HepG2 (cell line): ENCODE measurements around the gene ANKRD52. TPM values are rescaled to one million over a fixed set of nuclear protein-coding genes. Genes with fewer than 3 reads are reported as not detected.
A peak's percentile ranks its signal among the peaks of the same experiment; 100 is the strongest.

Experiments
- DMAP1 ChIP-seq: IDR thresholded peaks from 2 replicates; pipeline ENCODE4 v1.6.1; 2016
- EZH2 ChIP-seq: conservative IDR thresholded peaks from 2 replicates; pipeline ENCODE4 v1.6.1; 2012; ENCODE audit warnings: mild to moderate bottlenecking, low read depth, low read length, moderate library complexity
- KAT7 ChIP-seq: IDR thresholded peaks from 2 replicates; pipeline ENCODE4 v1.6.1; 2018; ENCODE audit warnings: borderline replicate concordance, missing compliant biosample characterization
- NPAS2 ChIP-seq: sonication (generic); formaldehyde crosslinking; IDR thresholded peaks from 2 replicates; pipeline ENCODE4 v1.8.0; 2022; ENCODE audit warnings: mild to moderate bottlenecking, missing genetic modification reagents, borderline replicate concordance
- PHF20 ChIP-seq: sonication (generic); formaldehyde crosslinking; IDR thresholded peaks from 2 replicates; pipeline ENCODE4 v1.5.0; 2020; ENCODE audit warnings: mild to moderate bottlenecking, missing genetic modification reagents
- RBFOX2 ChIP-seq: fragments of 200-400 bp; formaldehyde crosslinking; IDR thresholded peaks from 2 replicates; pipeline ENCODE4 v1.6.1; 2017; ENCODE audit warnings: low read depth, mild to moderate bottlenecking, low read length
- ZFP90 ChIP-seq: sonication (generic); formaldehyde crosslinking; IDR thresholded peaks from 2 replicates; pipeline ENCODE4 v1.8.0; 2022; ENCODE audit warnings: missing genetic modification reagents, mild to moderate bottlenecking, inconsistent platforms, borderline replicate concordance
- ZHX2 ChIP-seq, 2 experiments: sonication (generic) in 1 of 2; formaldehyde crosslinking in 1 of 2; IDR thresholded peaks; 2 replicates each; pipeline versions ENCODE4 v1.6.1 to v1.9.0; 2014 to 2022; ENCODE audit warnings: antibody characterized with exemption in 1 of 2, borderline replicate concordance in 1 of 2, inconsistent platforms in 1 of 2, low read depth in 1 of 2, missing genetic modification reagents in 1 of 2
- ZMAT5 ChIP-seq: sonication (generic); formaldehyde crosslinking; IDR thresholded peaks from 2 replicates; pipeline ENCODE4 v1.5.0; 2020; ENCODE audit warnings: mild to moderate bottlenecking, low read depth, missing genetic modification reagents, borderline replicate concordance
- ZNF446 ChIP-seq: sonication (generic); formaldehyde crosslinking; IDR thresholded peaks from 2 replicates; pipeline ENCODE4 v1.5.0; 2020; ENCODE audit warnings: mild to moderate bottlenecking, missing genetic modification reagents
- ZNF513 ChIP-seq: sonication (generic); formaldehyde crosslinking; conservative IDR thresholded peaks from 2 replicates; pipeline ENCODE4 v1.5.0; 2020; ENCODE audit warnings: missing genetic modification reagents
- ZNF768 ChIP-seq: sonication (generic); formaldehyde crosslinking; IDR thresholded peaks from 2 replicates; pipeline ENCODE4 v1.4.0; 2020; ENCODE audit warnings: missing genetic modification reagents
- ZNF777 ChIP-seq: sonication (generic); formaldehyde crosslinking; IDR thresholded peaks from 2 replicates; pipeline ENCODE4 v1.4.0; 2020; ENCODE audit warnings: missing genetic modification reagents
- polyA plus RNA-seq, 8 experiments: library from polyadenylated mRNA; depleted of rRNA in 3 of 8; stranded (reverse) in 7 of 8; unstranded in 1 of 8; fragments of >200 nt; fragmentation: Illumina TruSeq in 4 of 8; extraction: Trizol in 4 of 8; gene quantifications; 2 replicates each; pipeline versions ENCODE4 v1.2.1 to v1.2.3, GENCODE V29; 2011 to 2016; ENCODE audit warnings: low read depth in 4 of 8, missing spikeins in 1 of 8, mixed read lengths in 1 of 8; ENCODE audit not compliant: insufficient read depth in 1 of 8
- total RNA-seq, 5 experiments: library from RNA; depleted of rRNA; stranded (reverse); fragments of >200 nt; fragmentation: Illumina TruSeq; extraction: Trizol; gene quantifications; 2 replicates each; pipeline ENCODE4 v1.2.3, GENCODE V29; 2016; ENCODE audit warnings: low read depth in 1 of 5
- TF ChIP-seq, protein P1 (sequence below): sonication (generic); formaldehyde crosslinking; conservative IDR thresholded peaks from 2 replicates; pipeline ENCODE4 v1.4.0; 2020; ENCODE audit warnings: missing genetic modification reagents
- TF ChIP-seq, protein P2 (sequence below): sonication (generic); formaldehyde crosslinking; IDR thresholded peaks from 2 replicates; pipeline ENCODE4 v1.5.0; 2020; ENCODE audit warnings: missing genetic modification reagents

Gene ANKRD52
- total and polyA plus RNA-seq, 2 of the 13 experiments (the other 11 are each of a cell fraction or from before 2014, with no cell fraction given): 7.8 to 9.2 TPM

GRCh38 chr12:56266693-56267442 is 8.7 kb upstream of the ANKRD52 start, which contains the start of gene COQ10A (continued):
- peak; percentile 52; the same call in 1 of the 2 replicates for TF ChIP-seq ZHX2 (IDR thresholded peaks at IDR 0.05; ENCODE audit: low read depth)
- TF ChIP-seq ZHX2 (CRISPR knock-in tag; IDR thresholded peaks at IDR 0.05; ENCODE audit: borderline replicate concordance): no peak
- no peak; the same call in 1 of the 2 replicates for TF ChIP-seq ZFP90 (CRISPR knock-in tag)
- TF ChIP-seq ZMAT5: no peak
- peak; percentile 57 for TF ChIP-seq DMAP1 (CRISPR knock-in tag)
- no peak for TF ChIP-seq ZNF513
- TF ChIP-seq, protein P1, sequence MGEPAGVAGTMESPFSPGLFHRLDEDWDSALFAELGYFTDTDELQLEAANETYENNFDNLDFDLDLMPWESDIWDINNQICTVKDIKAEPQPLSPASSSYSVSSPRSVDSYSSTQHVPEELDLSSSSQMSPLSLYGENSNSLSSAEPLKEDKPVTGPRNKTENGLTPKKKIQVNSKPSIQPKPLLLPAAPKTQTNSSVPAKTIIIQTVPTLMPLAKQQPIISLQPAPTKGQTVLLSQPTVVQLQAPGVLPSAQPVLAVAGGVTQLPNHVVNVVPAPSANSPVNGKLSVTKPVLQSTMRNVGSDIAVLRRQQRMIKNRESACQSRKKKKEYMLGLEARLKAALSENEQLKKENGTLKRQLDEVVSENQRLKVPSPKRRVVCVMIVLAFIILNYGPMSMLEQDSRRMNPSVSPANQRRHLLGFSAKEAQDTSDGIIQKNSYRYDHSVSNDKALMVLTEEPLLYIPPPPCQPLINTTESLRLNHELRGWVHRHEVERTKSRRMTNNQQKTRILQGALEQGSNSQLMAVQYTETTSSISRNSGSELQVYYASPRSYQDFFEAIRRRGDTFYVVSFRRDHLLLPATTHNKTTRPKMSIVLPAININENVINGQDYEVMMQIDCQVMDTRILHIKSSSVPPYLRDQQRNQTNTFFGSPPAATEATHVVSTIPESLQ (CRISPR knock-in tag): no peak
- TF ChIP-seq EZH2: no peak
- peak; percentile 82 for TF ChIP-seq ZNF768 (CRISPR knock-in tag)
- TF ChIP-seq RBFOX2: peak; percentile 94
- TF ChIP-seq KAT7 (CRISPR knock-in tag): peak; percentile 35; the same call in 1 of the 2 replicates
- TF ChIP-seq ZNF777: peak; percentile 72
- TF ChIP-seq PHF20: peak; percentile 56; the same call in 1 of the 2 replicates
- no peak for TF ChIP-seq NPAS2 (CRISPR knock-in tag)
- TF ChIP-seq, protein P2, sequence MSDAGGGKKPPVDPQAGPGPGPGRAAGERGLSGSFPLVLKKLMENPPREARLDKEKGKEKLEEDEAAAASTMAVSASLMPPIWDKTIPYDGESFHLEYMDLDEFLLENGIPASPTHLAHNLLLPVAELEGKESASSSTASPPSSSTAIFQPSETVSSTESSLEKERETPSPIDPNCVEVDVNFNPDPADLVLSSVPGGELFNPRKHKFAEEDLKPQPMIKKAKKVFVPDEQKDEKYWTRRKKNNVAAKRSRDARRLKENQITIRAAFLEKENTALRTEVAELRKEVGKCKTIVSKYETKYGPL (CRISPR knock-in tag): no peak
- peak; percentile 84; the same call in 1 of the 2 replicates for TF ChIP-seq ZNF446
